BE2C (cell line): ENCODE data around the gene RGS6.
A peak's percentile ranks its signal among the peaks of the same experiment; 100 is the strongest.

Experiments
- DNase-seq: peaks from one replicate; pipeline ENCODE4 v3.0.0-alpha.2; 2020
- H3K27me3 ChIP-seq: fragments of 250-450 bp; sonication (Bioruptor Pico); 2 replicates; pipeline ENCODE4 v1.5.1; 2020; ENCODE audit warnings: mild to moderate bottlenecking
- H3K36me3 ChIP-seq: fragments of 250-450 bp; sonication (Bioruptor Pico); 2 replicates; pipeline ENCODE4 v1.5.1; 2020; ENCODE audit warnings: mild to moderate bottlenecking
- H3K4me1 ChIP-seq: fragments of 250-450 bp; sonication (Bioruptor Pico); 2 replicates; pipeline ENCODE4 v1.5.1; 2020
- H3K4me3 ChIP-seq: 2 replicates; pipeline ENCODE4 v1.5.1; 2011; ENCODE audit warnings: low read depth, low read length
- H3K9me3 ChIP-seq: fragments of 250-450 bp; sonication (Bioruptor Pico); 2 replicates; pipeline ENCODE4 v1.5.1; 2020
- TF ChIP-seq, protein P1 (sequence below): IDR thresholded peaks from 2 replicates; pipeline ENCODE4 v1.5.1; 2012; ENCODE audit warnings: mild to moderate bottlenecking, low read depth, low read length

Gene RGS6

DNA sequence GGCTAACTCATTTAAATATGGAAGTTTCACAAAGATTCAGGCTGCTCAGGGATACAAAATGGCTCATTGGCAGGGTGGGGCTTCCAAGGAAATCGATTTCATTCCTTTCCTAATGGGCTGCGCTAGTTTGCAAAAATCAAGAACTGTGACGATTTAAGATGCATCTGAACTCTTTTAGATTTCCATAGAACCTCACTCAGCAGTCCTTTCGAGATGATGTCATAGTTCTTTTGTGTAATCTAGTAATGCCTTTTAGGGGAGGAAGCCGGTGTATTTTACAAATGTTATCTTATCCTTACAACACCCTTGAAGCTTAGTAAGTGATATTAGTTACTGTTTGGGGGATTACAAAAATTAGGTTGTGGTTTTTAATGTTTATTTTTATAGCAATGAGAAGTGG is 239.8 kb downstream of the RGS6 start:
- no peaks in the 10 kb centered on the region for H3K9me3 ChIP-seq
- H3K27me3 ChIP-seq: no peaks in the 10 kb centered on the region; the same call in 1 of the 2 replicates
- TF ChIP-seq, protein P1, sequence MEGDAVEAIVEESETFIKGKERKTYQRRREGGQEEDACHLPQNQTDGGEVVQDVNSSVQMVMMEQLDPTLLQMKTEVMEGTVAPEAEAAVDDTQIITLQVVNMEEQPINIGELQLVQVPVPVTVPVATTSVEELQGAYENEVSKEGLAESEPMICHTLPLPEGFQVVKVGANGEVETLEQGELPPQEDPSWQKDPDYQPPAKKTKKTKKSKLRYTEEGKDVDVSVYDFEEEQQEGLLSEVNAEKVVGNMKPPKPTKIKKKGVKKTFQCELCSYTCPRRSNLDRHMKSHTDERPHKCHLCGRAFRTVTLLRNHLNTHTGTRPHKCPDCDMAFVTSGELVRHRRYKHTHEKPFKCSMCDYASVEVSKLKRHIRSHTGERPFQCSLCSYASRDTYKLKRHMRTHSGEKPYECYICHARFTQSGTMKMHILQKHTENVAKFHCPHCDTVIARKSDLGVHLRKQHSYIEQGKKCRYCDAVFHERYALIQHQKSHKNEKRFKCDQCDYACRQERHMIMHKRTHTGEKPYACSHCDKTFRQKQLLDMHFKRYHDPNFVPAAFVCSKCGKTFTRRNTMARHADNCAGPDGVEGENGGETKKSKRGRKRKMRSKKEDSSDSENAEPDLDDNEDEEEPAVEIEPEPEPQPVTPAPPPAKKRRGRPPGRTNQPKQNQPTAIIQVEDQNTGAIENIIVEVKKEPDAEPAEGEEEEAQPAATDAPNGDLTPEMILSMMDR: no peak
- no peaks in the 10 kb centered on the region for H3K36me3 ChIP-seq
- DNase-seq: no peak
- H3K4me3 ChIP-seq: no peak overlapping the region
- H3K4me1 ChIP-seq: no peaks in the 10 kb centered on the region

- no peak for DNase-seq
- H3K4me1 ChIP-seq: no peaks in the 10 kb centered on the region
- TF ChIP-seq, protein P1: no peak
- H3K4me3 ChIP-seq: no peak overlapping the region
- H3K9me3 ChIP-seq: no peaks in the 10 kb centered on the region
- H3K36me3 ChIP-seq: no peaks in the 10 kb centered on the region
- no peaks in the 10 kb centered on the region; the same call in 1 of the 2 replicates for H3K27me3 ChIP-seq
Observed at GRCh38 chr14:72172597-72172996, 240.4 kb downstream of the RGS6 start.

- Histone ChIP-seq H3K4me3 (no peak overlapping the region), H3K36me3 (no peaks in the 10 kb centered on the region), H3K4me1 (no peaks in the 10 kb centered on the region), H3K9me3 (no peaks in the 10 kb centered on the region), H3K27me3 (no peaks in the 10 kb centered on the region; the same call in 1 of the 2 replicates)
- DNase-seq: no peak
- TF ChIP-seq, protein P1: no peak
Observed at GRCh38 chr14:72173038-72173720, 240.9 kb downstream of the RGS6 start.

DNA sequence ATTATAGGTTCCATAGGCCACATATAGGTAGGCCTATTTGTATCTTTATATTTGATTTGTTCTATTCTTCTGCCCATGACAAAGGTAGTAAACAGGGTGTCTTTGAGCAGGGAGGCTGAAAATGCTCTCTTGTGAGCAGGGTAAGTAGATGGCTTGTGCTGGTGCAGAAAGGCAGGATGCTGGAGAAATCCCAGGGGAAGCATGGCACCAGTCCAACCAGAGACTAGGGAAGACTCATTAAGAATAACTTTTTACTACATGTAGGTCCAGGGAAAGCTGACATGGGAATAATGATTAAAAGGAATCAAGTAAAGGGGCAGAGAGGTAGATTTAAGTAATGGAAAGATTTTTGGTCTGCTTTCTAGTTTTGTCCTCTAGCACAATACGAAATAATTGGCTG is 245.0 kb downstream of the RGS6 start:
- DNase-seq: peak; percentile 12
- Histone ChIP-seq H3K4me3 (no peak overlapping the region), H3K36me3 (no peaks in the 10 kb centered on the region), H3K4me1 (no peaks in the 10 kb centered on the region), H3K27me3 (no peaks in the 10 kb centered on the region; the same call in 1 of the 2 replicates), H3K9me3 (no peaks in the 10 kb centered on the region)
- TF ChIP-seq, protein P1: no peak

GRCh38 chr14:72178517-72178916 is 246.3 kb downstream of the RGS6 start:
- H3K27me3 ChIP-seq: no peaks in the 10 kb centered on the region
- H3K4me3 ChIP-seq: no peak overlapping the region
- TF ChIP-seq, protein P1: no peak
- DNase-seq: no peak
- H3K9me3 ChIP-seq: no peaks in the 10 kb centered on the region
- no peaks in the 10 kb centered on the region for H3K36me3 ChIP-seq
- H3K4me1 ChIP-seq: no peaks in the 10 kb centered on the region

- DNase-seq: no peak
- no peaks in the 10 kb centered on the region for H3K36me3 ChIP-seq
- H3K4me1 ChIP-seq: no peaks in the 10 kb centered on the region
- TF ChIP-seq, protein P1: no peak
- no peaks in the 10 kb centered on the region for H3K9me3 ChIP-seq
- no peaks in the 10 kb centered on the region for H3K27me3 ChIP-seq
- H3K4me3 ChIP-seq: no peak overlapping the region
Observed at GRCh38 chr14:72182708-72183432, 250.6 kb downstream of the RGS6 start.
